Fibroblast of lung (primary cell): Measurements from ENCODE around the gene LHX5. TPM values are rescaled to one million over a fixed set of nuclear protein-coding genes. Genes with fewer than 3 reads are reported as not detected.

ENCODE experiments used
- DNase-seq, 2 donors: peaks; one replicate each; pipeline versions ENCODE4 v3.0.0 to v3.0.0-alpha.2; 2010; ENCODE audit warnings: low read depth in 2 of 2
- H2AFZ ChIP-seq: 2 replicates; pipeline ENCODE4 v1.5.1; 2012; ENCODE audit warnings: low read length, control low read depth, inconsistent platforms
- H3K27ac ChIP-seq: 2 replicates; pipeline ENCODE4 v1.5.1; 2011; ENCODE audit warnings: low read length, control low read depth; ENCODE audit not compliant: insufficient read depth
- H3K27me3 ChIP-seq: 2 replicates; pipeline ENCODE4 v1.5.1; 2011; ENCODE audit warnings: mild to moderate bottlenecking, low read length; ENCODE audit not compliant: control insufficient read depth, insufficient read depth
- H3K36me3 ChIP-seq: 2 replicates; pipeline ENCODE4 v1.5.1; 2011; ENCODE audit warnings: low read length; ENCODE audit not compliant: control insufficient read depth, insufficient read depth
- H3K4me1 ChIP-seq: 2 replicates; pipeline ENCODE4 v1.5.1; 2011; ENCODE audit warnings: low read length; ENCODE audit not compliant: control insufficient read depth, insufficient read depth; ENCODE audit errors: extremely low read depth
- H3K4me2 ChIP-seq: 2 replicates; pipeline ENCODE4 v1.5.1; 2011; ENCODE audit warnings: low read length, control low read depth; ENCODE audit not compliant: insufficient read depth; ENCODE audit errors: extremely low read depth
- H3K4me3 ChIP-seq, 4 experiments: fragments of 200-600 bp in 1 of 4; sonication (generic) in 1 of 4; replicated peaks in 1 of 4; 2 replicates each; pipeline ENCODE4 v1.5.1; 2011 to 2016; ENCODE audit warnings: low read length in 4 of 4, low read depth in 3 of 4, mild to moderate bottlenecking in 3 of 4, control low read depth in 2 of 4, inconsistent platforms in 1 of 4, mixed read lengths in 1 of 4; ENCODE audit not compliant: insufficient read depth in 1 of 4; ENCODE audit errors: control extremely low read depth in 1 of 4
- H3K79me2 ChIP-seq: 2 replicates; pipeline ENCODE4 v1.5.1; 2012; ENCODE audit warnings: mild to moderate bottlenecking, low read length, inconsistent platforms; ENCODE audit not compliant: control insufficient read depth, insufficient read depth
- H3K9ac ChIP-seq: 2 replicates; pipeline ENCODE4 v1.5.1; 2011; ENCODE audit warnings: mild to moderate bottlenecking, low read length, control low read depth; ENCODE audit not compliant: insufficient read depth
- H3K9me3 ChIP-seq: 2 replicates; pipeline ENCODE4 v1.5.1; 2012; ENCODE audit warnings: low read depth, low read length; ENCODE audit not compliant: control insufficient read depth, insufficient read depth
- H4K20me1 ChIP-seq: 2 replicates; pipeline ENCODE4 v1.5.1; 2011; ENCODE audit warnings: low read length; ENCODE audit not compliant: control insufficient read depth, insufficient read depth; ENCODE audit errors: extremely low read depth
- CTCF ChIP-seq, 2 donors: IDR thresholded peaks in 1 of 2; conservative IDR thresholded peaks in 1 of 2; 1 replicate in 1 of 2; 2 replicates in 1 of 2; pipeline ENCODE4 v1.5.1; 2011 to 2012; ENCODE audit warnings: low read length in 2 of 2, control low read depth in 1 of 2, inconsistent platforms in 1 of 2, low read depth in 1 of 2, mild to moderate bottlenecking in 1 of 2
- EZH2 ChIP-seq: IDR thresholded peaks from 2 replicates; pipeline ENCODE4 v1.5.1; 2012; ENCODE audit warnings: low read length, control low read depth, mild to moderate bottlenecking; ENCODE audit errors: missing control alignments
- polyA plus RNA-seq, 2 donors: library from polyadenylated mRNA; depleted of rRNA in 1 of 2; stranded (reverse) in 1 of 2; unstranded in 1 of 2; fragments of >200 nt; gene quantifications; 2 replicates each; pipeline ENCODE4 v1.2.1, GENCODE V29; 2011 to 2012; ENCODE audit warnings: missing spikeins in 1 of 2
- total RNA-seq: library from RNA; depleted of rRNA; stranded (reverse); fragments of >200 nt; gene quantifications from 2 replicates; pipeline ENCODE4 v1.2.1, GENCODE V29; 2014

Gene LHX5
- total and polyA plus RNA-seq, 2 donors (not counting 1 experiment from before 2014, with no cell fraction given) = not detected

- H4K20me1 ChIP-seq = no peaks in the 10 kb centered on the region
- H3K27ac ChIP-seq = no peak overlapping the region
- TF ChIP-seq CTCF (conservative IDR thresholded peaks at IDR 0.05 in 1 of 2, IDR thresholded peaks at IDR 0.05 in 1 of 2; ENCODE audit: low read depth in 1 of 2, low read length in 2 of 2) (no peak), EZH2 (no peak)
- no peak overlapping the region for H3K4me2 ChIP-seq
- no peaks in the 10 kb centered on the region for H3K36me3 ChIP-seq
- DNase-seq = no peak
- H2AFZ ChIP-seq = no peak overlapping the region
- no peak overlapping the region for H3K4me3 ChIP-seq
- H3K4me1 ChIP-seq = no peaks in the 10 kb centered on the region
- no peak overlapping the region for H3K9ac ChIP-seq
- H3K27me3 ChIP-seq = peaks cover 4% of the 10 kb centered on the region
- H3K79me2 ChIP-seq = no peaks in the 10 kb centered on the region
- H3K9me3 ChIP-seq = no peaks in the 10 kb centered on the region
Observed at GRCh38 chr12:113457710-113458109, 14.0 kb downstream of the LHX5 start.

GRCh38 chr12:113457185-113457584 is 14.5 kb downstream of the LHX5 start:
- Histone ChIP-seq H3K27me3 (peaks cover 4% of the 10 kb centered on the region), H4K20me1 (no peaks in the 10 kb centered on the region), H3K36me3 (no peaks in the 10 kb centered on the region), H3K4me3 (no peak overlapping the region), H3K9ac (no peak overlapping the region), H3K79me2 (no peaks in the 10 kb centered on the region), H3K27ac (no peak overlapping the region), H2AFZ (no peak overlapping the region), H3K4me1 (no peaks in the 10 kb centered on the region), H3K9me3 (no peaks in the 10 kb centered on the region), H3K4me2 (no peak overlapping the region)
- TF ChIP-seq EZH2 (no peak), CTCF (conservative IDR thresholded peaks at IDR 0.05 in 1 of 2, IDR thresholded peaks at IDR 0.05 in 1 of 2; ENCODE audit: low read depth in 1 of 2, low read length in 2 of 2) (no peak)
- no peak for DNase-seq

- no peaks in the 10 kb centered on the region for H3K9me3 ChIP-seq
- no peak overlapping the region for H3K4me2 ChIP-seq
- TF ChIP-seq CTCF (conservative IDR thresholded peaks at IDR 0.05 in 1 of 2, IDR thresholded peaks at IDR 0.05 in 1 of 2; ENCODE audit: low read depth in 1 of 2, low read length in 2 of 2) (no peak), EZH2 (no peak)
- no peaks in the 10 kb centered on the region for H3K36me3 ChIP-seq
- H3K27me3 ChIP-seq = peaks cover 4% of the 10 kb centered on the region
- H3K9ac ChIP-seq = no peak overlapping the region
- no peaks in the 10 kb centered on the region for H4K20me1 ChIP-seq
- H3K4me3 ChIP-seq = no peak overlapping the region
- H3K27ac ChIP-seq = no peak overlapping the region
- no peaks in the 10 kb centered on the region for H3K79me2 ChIP-seq
- H3K4me1 ChIP-seq = no peaks in the 10 kb centered on the region
- no peak overlapping the region for H2AFZ ChIP-seq
- no peak for DNase-seq
Observed at GRCh38 chr12:113456761-113457160, 14.9 kb downstream of the LHX5 start.
